GM18511 (cell line): ENCODE measurements around the gene C16orf74.
A peak's percentile ranks its signal among the peaks of the same experiment; 100 is the strongest.

Experiments used
- ATAC-seq: cut with Tn5 transposase; IDR thresholded peaks from one replicate; pipeline ENCODE4 v1.9.1; 2021; ENCODE audit warnings: mild to moderate bottlenecking, moderate library complexity; ENCODE audit not compliant: unreplicated experiment

The C16orf74 gene

GRCh38 chr16:85698935-85699558 lies 51.8 kb downstream of the C16orf74 start:
- ATAC-seq = no peak

GRCh38 chr16:85698459-85698891 lies 52.4 kb downstream of the C16orf74 start:
- ATAC-seq = no peak

GRCh38 chr16:85697431-85697830 lies 53.5 kb downstream of the C16orf74 start:
- no peak for ATAC-seq

GRCh38 chr16:85696781-85697180 lies 54.1 kb downstream of the C16orf74 start:
- ATAC-seq = no peak

GRCh38 chr16:85695196-85696128 lies 55.4 kb downstream of the C16orf74 start:
- no peak for ATAC-seq

- ATAC-seq = no peak
Observed at GRCh38 chr16:85690469-85691064, 60.3 kb downstream of the C16orf74 start.

GRCh38 chr16:85689950-85690320 lies 61.0 kb downstream of the C16orf74 start:
- no peak for ATAC-seq

- ATAC-seq = no peak
Observed at GRCh38 chr16:85689285-85689949, 61.5 kb downstream of the C16orf74 start.

- peak; percentile 94 for ATAC-seq
Observed at GRCh38 chr16:85688586-85689284, 62.2 kb downstream of the C16orf74 start, which contains the start of gene GINS2. TSS of gene GINS2 (minus strand) at chr16:85688954. CDS start at chr16:85688898, 56 bp downstream.

GRCh38 chr16:85687651-85688471 lies 63.0 kb downstream of the C16orf74 start:
- peak; percentile 14 for ATAC-seq

GRCh38 chr16:85686912-85687591 lies 63.8 kb downstream of the C16orf74 start:
- no peak for ATAC-seq

GRCh38 chr16:85685251-85685650 lies 65.6 kb downstream of the C16orf74 start:
- ATAC-seq = no peak

- ATAC-seq = no peak
Observed at GRCh38 chr16:85683363-85683762, 67.5 kb downstream of the C16orf74 start.

- no peak for ATAC-seq
Observed at GRCh38 chr16:85682516-85682915, 68.4 kb downstream of the C16orf74 start.

- ATAC-seq = no peak
Observed at GRCh38 chr16:85681255-85681654, 69.6 kb downstream of the C16orf74 start.

- no peak for ATAC-seq
Observed at GRCh38 chr16:85680352-85680944, 70.4 kb downstream of the C16orf74 start.

- ATAC-seq = no peak
Observed at GRCh38 chr16:85679870-85680269, 71.0 kb downstream of the C16orf74 start.

GRCh38 chr16:85678821-85679220 lies 72.1 kb downstream of the C16orf74 start:
- ATAC-seq = no peak

- ATAC-seq = no peak
Observed at GRCh38 chr16:85678016-85678415, 72.9 kb downstream of the C16orf74 start.
